Measurements from ENCODE around the gene PGAP3.

DNA sequence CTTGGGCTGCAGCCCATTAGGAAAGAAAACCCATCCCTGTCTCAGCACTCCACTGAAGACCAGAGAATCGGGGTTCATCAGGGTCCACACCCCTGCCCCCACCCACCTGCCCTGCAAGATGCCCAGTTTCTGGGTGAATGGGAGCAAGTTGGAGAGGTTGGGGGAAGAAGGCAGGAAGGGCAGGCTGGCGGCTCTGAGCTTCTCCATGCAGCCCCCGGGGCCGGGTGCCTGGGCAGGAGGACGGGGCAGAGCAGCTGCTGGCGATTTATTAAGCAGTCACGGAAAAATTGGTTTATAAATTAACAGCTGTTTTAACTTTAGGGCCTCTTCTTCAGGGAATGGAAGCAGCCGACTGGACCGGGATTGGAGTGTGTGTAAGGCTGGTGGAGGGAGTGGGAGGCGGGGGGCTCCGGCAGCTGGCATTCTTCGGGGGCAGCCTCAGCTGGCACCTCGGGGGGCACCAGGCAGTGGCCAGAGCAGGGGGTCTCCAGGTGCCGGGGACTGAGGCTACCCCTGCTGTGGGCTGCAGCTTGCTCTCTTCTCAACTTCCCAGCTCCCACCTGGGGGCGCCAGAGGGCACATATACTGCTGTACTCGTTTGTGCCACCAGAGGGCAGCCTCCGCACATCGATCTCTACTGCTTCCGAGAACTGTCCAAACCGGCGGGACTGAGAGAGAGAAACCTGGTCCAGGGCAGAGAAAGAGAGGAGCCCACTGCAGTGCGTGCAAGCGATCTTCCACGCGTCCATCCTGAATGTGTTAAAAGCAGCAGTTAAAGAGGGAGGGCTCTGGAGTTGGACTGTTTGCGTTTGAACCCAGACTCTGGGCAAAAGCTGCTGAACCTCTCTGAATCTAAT is 66.1 kb downstream of the PGAP3 start:
- TF ChIP-seq CTCF (IDR thresholded peaks at IDR 0.05) (peak; percentile 99), ZFX (IDR thresholded peaks at IDR 0.05; ENCODE audit: borderline replicate concordance) (no peak)

Data from 22Rv1 (cell line).